Neutrophil (primary cell): Measurements from ENCODE around the gene OIT3.
A peak's percentile ranks its signal among the peaks of the same experiment; 100 is the strongest.

ENCODE experiments used
- H3K27ac ChIP-seq: fragments of 200-600 bp; sonication (generic); 2 replicates; pipeline ENCODE4 v1.5.1; 2016; ENCODE audit warnings: mild to moderate bottlenecking, moderate library complexity
- H3K27me3 ChIP-seq: fragments of 200-600 bp; sonication (generic); 2 replicates; pipeline ENCODE4 v1.6.0; 2016; ENCODE audit warnings: mild to moderate bottlenecking
- H3K36me3 ChIP-seq: fragments of 200-600 bp; sonication (generic); 2 replicates; pipeline ENCODE4 v1.5.1; 2017
- H3K4me1 ChIP-seq, 2 experiments: fragments of 200-600 bp in 1 of 2; sonication (generic) in 1 of 2; 1 replicate in 1 of 2; 2 replicates in 1 of 2; pipeline versions ENCODE4 v1.5.1 to v1.6.1; 2013 to 2016; ENCODE audit warnings: low read depth in 1 of 2, low read length in 1 of 2, mild to moderate bottlenecking in 1 of 2, moderate library complexity in 1 of 2; ENCODE audit not compliant: control insufficient read depth in 1 of 2, insufficient read depth in 1 of 2
- H3K4me3 ChIP-seq, 2 experiments: fragments of 200-600 bp in 1 of 2; sonication (generic) in 1 of 2; 1 replicate in 1 of 2; 2 replicates in 1 of 2; pipeline ENCODE4 v1.5.1; 2013 to 2016; ENCODE audit warnings: low read depth in 1 of 2, low read length in 1 of 2, mild to moderate bottlenecking in 1 of 2, moderate library complexity in 1 of 2
- H3K9me3 ChIP-seq: fragments of 200-600 bp; sonication (generic); 2 replicates; pipeline ENCODE4 v1.5.1; 2016
- CTCF ChIP-seq: fragments of 200-600 bp; sonication (generic); IDR thresholded peaks from 2 replicates; pipeline ENCODE4 v1.5.1; 2016; ENCODE audit warnings: antibody characterized with exemption

Gene OIT3

GRCh38 chr10:72886621-72887020 is 6.9 kb upstream of the OIT3 start:
- Histone ChIP-seq H3K4me1 (peaks cover 14 to 16% of the 10 kb centered on the region in 2 experiments), H3K27me3 (no peaks in the 10 kb centered on the region), H3K4me3 (peak overlapping the region in 1 of 2 experiments; percentile 43), H3K27ac (peak overlapping the region; percentile 76), H3K36me3 (peaks cover 53% of the 10 kb centered on the region), H3K9me3 (no peaks in the 10 kb centered on the region)
- TF ChIP-seq CTCF: no peak

- Histone ChIP-seq H3K9me3 (no peaks in the 10 kb centered on the region), H3K27me3 (no peaks in the 10 kb centered on the region), H3K36me3 (peaks cover 53% of the 10 kb centered on the region), H3K4me1 (peaks cover 14 to 16% of the 10 kb centered on the region in 2 experiments), H3K27ac (peak overlapping the region; percentile 76), H3K4me3 (peak overlapping the region; percentile 12 to 43)
- TF ChIP-seq CTCF: no peak
These were observed 6.5 kb upstream of the OIT3 start for GRCh38 chr10:72887043-72887442.

GRCh38 chr10:72888151-72888638 is 5.3 kb upstream of the OIT3 start:
- H3K4me1 ChIP-seq: peaks cover 14 to 16% of the 10 kb centered on the region in 2 experiments
- peaks cover 51% of the 10 kb centered on the region for H3K36me3 ChIP-seq
- TF ChIP-seq CTCF: no peak
- no peaks in the 10 kb centered on the region for H3K9me3 ChIP-seq
- no peak overlapping the region for H3K4me3 ChIP-seq
- peak overlapping the region; percentile 76 for H3K27ac ChIP-seq
- H3K27me3 ChIP-seq: no peaks in the 10 kb centered on the region

GRCh38 chr10:72889391-72889831 is 4.1 kb upstream of the OIT3 start:
- Histone ChIP-seq H3K9me3 (no peaks in the 10 kb centered on the region), H3K4me1 (peaks cover 14 to 16% of the 10 kb centered on the region in 2 experiments), H3K27ac (no peak overlapping the region), H3K36me3 (peaks cover 40% of the 10 kb centered on the region), H3K27me3 (no peaks in the 10 kb centered on the region), H3K4me3 (no peak overlapping the region)
- TF ChIP-seq CTCF: no peak

- Histone ChIP-seq H3K9me3 (no peaks in the 10 kb centered on the region), H3K27ac (no peak overlapping the region), H3K4me1 (peaks cover 14 to 16% of the 10 kb centered on the region in 2 experiments), H3K4me3 (no peak overlapping the region), H3K36me3 (peaks cover 34% of the 10 kb centered on the region), H3K27me3 (no peaks in the 10 kb centered on the region)
- TF ChIP-seq CTCF: no peak
These were observed 3.5 kb upstream of the OIT3 start for GRCh38 chr10:72890086-72890485.
